SK-N-SH (cell line): ENCODE data around the gene PACSIN2. TPM values are rescaled to one million over a fixed set of nuclear protein-coding genes. Genes with fewer than 3 reads are reported as not detected.

Experiments
- CTCF ChIA-PET: fragments of 300-600, 350-600 bp; formaldehyde crosslinking; extraction: SDS; loops from one replicate; lab custom pipeline; 2021; lab: Yijun Ruan, JAX
- POLR2A ChIA-PET: fragments of 350-600 bp; sonication (Branson Sonifier 250); formaldehyde crosslinking; extraction: SDS; loops from one replicate; lab custom pipeline; 2020; ENCODE audit warnings: antibody characterized with exemption, inconsistent platforms; lab: Yijun Ruan, JAX
- DNase-seq: peaks from one replicate; pipeline ENCODE4 v3.0.0; 2012
- H2AFZ ChIP-seq: fragments of 200-600 bp; sonication (generic); 2 replicates; pipeline ENCODE4 v1.8.1; 2016; ENCODE audit warnings: antibody characterized with exemption, mild to moderate bottlenecking, low read depth
- H3F3A ChIP-seq: fragments of 200-600 bp; sonication (generic); replicated peaks from 2 replicates; pipeline ENCODE3; 2016; ENCODE audit warnings: antibody characterized with exemption, mild to moderate bottlenecking; ENCODE audit not compliant: insufficient read depth
- H3K27ac ChIP-seq, 2 experiments: fragments of 200-500 bp in 1 of 2; fragments of 200-600 bp in 1 of 2; sonication (Bioruptor generic) in 1 of 2; sonication (generic), shearing (Covaris generic) in 1 of 2; 2 replicates each; pipeline versions ENCODE4 v1.5.1 to v1.6.1; 2014 to 2016; ENCODE audit warnings: low read depth in 2 of 2, inconsistent platforms in 1 of 2, low read length in 1 of 2, mild to moderate bottlenecking in 1 of 2, mixed read lengths in 1 of 2
- H3K27me3 ChIP-seq: fragments of 200-600 bp; sonication (generic), shearing (Covaris generic); 2 replicates; pipeline ENCODE4 v1.6.1; 2016; ENCODE audit warnings: mixed run types; ENCODE audit not compliant: insufficient read depth
- H3K36me3 ChIP-seq, 2 experiments: fragments of 200-500 bp in 1 of 2; fragments of 200-600 bp in 1 of 2; sonication (Bioruptor generic) in 1 of 2; sonication (generic) in 1 of 2; replicated peaks in 1 of 2; 2 replicates each; pipeline versions ENCODE3 to v1.5.1; 2014 to 2016; ENCODE audit warnings: low read length in 1 of 2, mild to moderate bottlenecking in 1 of 2; ENCODE audit not compliant: insufficient read depth in 2 of 2, control insufficient read depth in 1 of 2
- H3K4me1 ChIP-seq, 2 experiments: fragments of 200-500 bp in 1 of 2; fragments of 200-600 bp in 1 of 2; sonication (Bioruptor generic) in 1 of 2; sonication (generic), shearing (Covaris generic) in 1 of 2; 2 replicates each; pipeline versions ENCODE4 v1.5.1 to v1.6.1; 2014 to 2016; ENCODE audit warnings: low read depth in 1 of 2, low read length in 1 of 2, mixed run types in 1 of 2; ENCODE audit not compliant: insufficient read depth in 2 of 2, control insufficient read depth in 1 of 2
- H3K4me2 ChIP-seq: fragments of 200-600 bp; sonication (generic), shearing (Covaris generic); 2 replicates; pipeline ENCODE4 v1.6.1; 2017; ENCODE audit warnings: mixed run types
- H3K4me3 ChIP-seq, 2 experiments: fragments of 200-500 bp in 1 of 2; fragments of 200-600 bp in 1 of 2; sonication (Bioruptor generic) in 1 of 2; sonication (generic), shearing (Covaris generic) in 1 of 2; 2 replicates each; pipeline versions ENCODE4 v1.5.1 to v1.8.1; 2014 to 2016; ENCODE audit warnings: low read depth in 2 of 2, inconsistent platforms in 1 of 2, low read length in 1 of 2, mild to moderate bottlenecking in 1 of 2, mixed read lengths in 1 of 2, moderate library complexity in 1 of 2
- H3K79me2 ChIP-seq: fragments of 200-600 bp; sonication (generic); 2 replicates; pipeline ENCODE4 v1.8.1; 2017; ENCODE audit warnings: mild to moderate bottlenecking; ENCODE audit not compliant: insufficient read depth
- H3K9ac ChIP-seq: fragments of 200-600 bp; sonication (generic); 2 replicates; pipeline ENCODE4 v1.6.1; 2017; ENCODE audit warnings: mixed run types
- H3K9me2 ChIP-seq: fragments of 200-600 bp; sonication (generic); 2 replicates; pipeline ENCODE4 v1.6.1; 2017; ENCODE audit warnings: mixed run types
- H3K9me3 ChIP-seq: fragments of 200-600 bp; sonication (generic); 2 replicates; pipeline ENCODE4 v1.6.1; 2017; ENCODE audit warnings: mixed run types, mild to moderate bottlenecking, moderate library complexity
- H4K20me1 ChIP-seq: fragments of 200-600 bp; sonication (generic); 2 replicates; pipeline ENCODE4 v1.6.1; 2017; ENCODE audit warnings: mild to moderate bottlenecking, mixed run types; ENCODE audit not compliant: insufficient read depth
- ELF1 ChIP-seq: IDR thresholded peaks from 2 replicates; pipeline ENCODE4 v1.4.0; 2012
- JUND ChIP-seq: IDR thresholded peaks from 2 replicates; pipeline ENCODE4 v1.4.0; 2012
- MXI1 ChIP-seq: IDR thresholded peaks from 2 replicates; pipeline ENCODE4 v1.6.1; 2012; ENCODE audit warnings: mild to moderate bottlenecking, low read depth, low read length, improper control_type of control experiment
- SIN3A ChIP-seq: IDR thresholded peaks from 2 replicates; pipeline ENCODE4 v1.6.1; 2012; ENCODE audit warnings: low read depth, mild to moderate bottlenecking, low read length, moderate library complexity, borderline replicate concordance
- TEAD4 ChIP-seq: IDR thresholded peaks from 2 replicates; pipeline ENCODE4 v1.4.0; 2012; ENCODE audit warnings: mild to moderate bottlenecking, borderline replicate concordance; ENCODE audit not compliant: insufficient read depth
- YY1 ChIP-seq: IDR thresholded peaks from 2 replicates; pipeline ENCODE4 v1.4.0; 2012; ENCODE audit warnings: low read depth, mild to moderate bottlenecking
- WGBS: methylation state at CpG from one replicate; pipeline ENCODE4 v1.1.6; 2017; ENCODE audit warnings: low lambda C conversion rate; 5-methylcytosine and 5-hydroxymethylcytosine counted together
- polyA plus RNA-seq, 3 experiments: library from polyadenylated mRNA; depleted of rRNA; stranded (reverse); fragments of >200 nt; gene quantifications; 2 replicates each; pipeline ENCODE4 v1.2.3, GENCODE V29; 2012
- TF ChIP-seq, protein P1 (sequence below): IDR thresholded peaks from 2 replicates; pipeline ENCODE4 v1.6.1; 2012; ENCODE audit warnings: mild to moderate bottlenecking, low read depth, low read length, moderate library complexity
- TF ChIP-seq, protein P2 (sequence below): IDR thresholded peaks from 2 replicates; pipeline ENCODE4 v1.4.0; 2012; ENCODE audit warnings: low read depth, borderline replicate concordance
- TF ChIP-seq, protein P3 (sequence below): fragments of 200-600 bp; sonication (generic); IDR thresholded peaks from 2 replicates; pipeline ENCODE4 v1.6.1; 2017; ENCODE audit warnings: antibody characterized with exemption, mild to moderate bottlenecking, moderate library complexity
- TF ChIP-seq, protein P4 (sequence below): fragments of 150-350 bp; IDR thresholded peaks from 2 replicates; pipeline ENCODE4 v1.6.1; 2017; ENCODE audit warnings: antibody characterized with exemption, low read length, low read depth, borderline replicate concordance
- TF ChIP-seq, protein P5 (sequence below): IDR thresholded peaks from 2 replicates; pipeline ENCODE4 v1.4.0; 2012; ENCODE audit warnings: low read depth
- TF ChIP-seq, protein P6 (sequence below): fragments of 150-350 bp; IDR thresholded peaks from 2 replicates; pipeline ENCODE4 v1.6.1; 2016; ENCODE audit warnings: mild to moderate bottlenecking, low read depth, low read length

Gene PACSIN2
- polyA plus RNA-seq, 1 of the 3 experiments (the other 2 are of a cell fraction): 60.5 TPM

DNA sequence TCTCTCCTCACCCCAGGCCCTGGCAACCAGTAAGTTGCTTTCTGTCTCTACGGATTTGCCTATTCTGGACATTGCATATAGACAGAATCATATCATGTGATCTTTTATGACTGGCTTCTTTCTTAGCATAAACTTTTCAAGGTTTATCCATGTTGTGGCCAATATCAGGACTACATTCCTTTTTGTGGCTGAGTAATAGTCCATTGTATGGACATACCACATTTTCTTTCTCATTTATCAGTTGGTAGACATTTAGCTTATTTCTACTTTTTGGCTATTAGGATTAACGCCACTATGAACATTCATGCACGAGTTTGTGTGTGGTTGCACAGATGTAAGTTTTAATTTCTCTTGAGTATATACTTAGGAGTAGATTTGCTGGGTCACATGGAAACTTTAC, 193.6 kb downstream of the PACSIN2 start:
- ChIA-PET POLR2A (no interaction called here), CTCF (no interaction called here)
- peaks cover 11 to 19% of the 10 kb centered on the region in 2 experiments for H3K36me3 ChIP-seq
- H3K27ac ChIP-seq: no peak overlapping the region
- WGBS: 100% methylated on average over 3 of the region's 3 CpGs
- H3K4me3 ChIP-seq: no peak overlapping the region
- no peak overlapping the region for H2AFZ ChIP-seq
- H3F3A ChIP-seq: no peaks in the 10 kb centered on the region
- H3K9ac ChIP-seq: no peak overlapping the region
- no peaks in the 10 kb centered on the region for H4K20me1 ChIP-seq
- H3K4me1 ChIP-seq: no peaks in the 10 kb centered on the region
- DNase-seq: no peak
- no peaks in the 10 kb centered on the region for H3K9me3 ChIP-seq
- H3K9me2 ChIP-seq: no peaks in the 10 kb centered on the region
- TF ChIP-seq, protein P1, sequence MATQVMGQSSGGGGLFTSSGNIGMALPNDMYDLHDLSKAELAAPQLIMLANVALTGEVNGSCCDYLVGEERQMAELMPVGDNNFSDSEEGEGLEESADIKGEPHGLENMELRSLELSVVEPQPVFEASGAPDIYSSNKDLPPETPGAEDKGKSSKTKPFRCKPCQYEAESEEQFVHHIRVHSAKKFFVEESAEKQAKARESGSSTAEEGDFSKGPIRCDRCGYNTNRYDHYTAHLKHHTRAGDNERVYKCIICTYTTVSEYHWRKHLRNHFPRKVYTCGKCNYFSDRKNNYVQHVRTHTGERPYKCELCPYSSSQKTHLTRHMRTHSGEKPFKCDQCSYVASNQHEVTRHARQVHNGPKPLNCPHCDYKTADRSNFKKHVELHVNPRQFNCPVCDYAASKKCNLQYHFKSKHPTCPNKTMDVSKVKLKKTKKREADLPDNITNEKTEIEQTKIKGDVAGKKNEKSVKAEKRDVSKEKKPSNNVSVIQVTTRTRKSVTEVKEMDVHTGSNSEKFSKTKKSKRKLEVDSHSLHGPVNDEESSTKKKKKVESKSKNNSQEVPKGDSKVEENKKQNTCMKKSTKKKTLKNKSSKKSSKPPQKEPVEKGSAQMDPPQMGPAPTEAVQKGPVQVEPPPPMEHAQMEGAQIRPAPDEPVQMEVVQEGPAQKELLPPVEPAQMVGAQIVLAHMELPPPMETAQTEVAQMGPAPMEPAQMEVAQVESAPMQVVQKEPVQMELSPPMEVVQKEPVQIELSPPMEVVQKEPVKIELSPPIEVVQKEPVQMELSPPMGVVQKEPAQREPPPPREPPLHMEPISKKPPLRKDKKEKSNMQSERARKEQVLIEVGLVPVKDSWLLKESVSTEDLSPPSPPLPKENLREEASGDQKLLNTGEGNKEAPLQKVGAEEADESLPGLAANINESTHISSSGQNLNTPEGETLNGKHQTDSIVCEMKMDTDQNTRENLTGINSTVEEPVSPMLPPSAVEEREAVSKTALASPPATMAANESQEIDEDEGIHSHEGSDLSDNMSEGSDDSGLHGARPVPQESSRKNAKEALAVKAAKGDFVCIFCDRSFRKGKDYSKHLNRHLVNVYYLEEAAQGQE: no peak
- TF ChIP-seq, protein P2, sequence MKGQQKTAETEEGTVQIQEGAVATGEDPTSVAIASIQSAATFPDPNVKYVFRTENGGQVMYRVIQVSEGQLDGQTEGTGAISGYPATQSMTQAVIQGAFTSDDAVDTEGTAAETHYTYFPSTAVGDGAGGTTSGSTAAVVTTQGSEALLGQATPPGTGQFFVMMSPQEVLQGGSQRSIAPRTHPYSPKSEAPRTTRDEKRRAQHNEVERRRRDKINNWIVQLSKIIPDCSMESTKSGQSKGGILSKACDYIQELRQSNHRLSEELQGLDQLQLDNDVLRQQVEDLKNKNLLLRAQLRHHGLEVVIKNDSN: no peak
- TF ChIP-seq SIN3A (no peak), YY1 (no peak), ELF1 (no peak), TEAD4 (no peak), MXI1 (no peak), JUND (no peak)
- TF ChIP-seq, protein P3, sequence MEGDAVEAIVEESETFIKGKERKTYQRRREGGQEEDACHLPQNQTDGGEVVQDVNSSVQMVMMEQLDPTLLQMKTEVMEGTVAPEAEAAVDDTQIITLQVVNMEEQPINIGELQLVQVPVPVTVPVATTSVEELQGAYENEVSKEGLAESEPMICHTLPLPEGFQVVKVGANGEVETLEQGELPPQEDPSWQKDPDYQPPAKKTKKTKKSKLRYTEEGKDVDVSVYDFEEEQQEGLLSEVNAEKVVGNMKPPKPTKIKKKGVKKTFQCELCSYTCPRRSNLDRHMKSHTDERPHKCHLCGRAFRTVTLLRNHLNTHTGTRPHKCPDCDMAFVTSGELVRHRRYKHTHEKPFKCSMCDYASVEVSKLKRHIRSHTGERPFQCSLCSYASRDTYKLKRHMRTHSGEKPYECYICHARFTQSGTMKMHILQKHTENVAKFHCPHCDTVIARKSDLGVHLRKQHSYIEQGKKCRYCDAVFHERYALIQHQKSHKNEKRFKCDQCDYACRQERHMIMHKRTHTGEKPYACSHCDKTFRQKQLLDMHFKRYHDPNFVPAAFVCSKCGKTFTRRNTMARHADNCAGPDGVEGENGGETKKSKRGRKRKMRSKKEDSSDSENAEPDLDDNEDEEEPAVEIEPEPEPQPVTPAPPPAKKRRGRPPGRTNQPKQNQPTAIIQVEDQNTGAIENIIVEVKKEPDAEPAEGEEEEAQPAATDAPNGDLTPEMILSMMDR: no peak
- TF ChIP-seq, protein P4, sequence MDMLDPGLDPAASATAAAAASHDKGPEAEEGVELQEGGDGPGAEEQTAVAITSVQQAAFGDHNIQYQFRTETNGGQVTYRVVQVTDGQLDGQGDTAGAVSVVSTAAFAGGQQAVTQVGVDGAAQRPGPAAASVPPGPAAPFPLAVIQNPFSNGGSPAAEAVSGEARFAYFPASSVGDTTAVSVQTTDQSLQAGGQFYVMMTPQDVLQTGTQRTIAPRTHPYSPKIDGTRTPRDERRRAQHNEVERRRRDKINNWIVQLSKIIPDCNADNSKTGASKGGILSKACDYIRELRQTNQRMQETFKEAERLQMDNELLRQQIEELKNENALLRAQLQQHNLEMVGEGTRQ: no peak
- TF ChIP-seq, protein P5, sequence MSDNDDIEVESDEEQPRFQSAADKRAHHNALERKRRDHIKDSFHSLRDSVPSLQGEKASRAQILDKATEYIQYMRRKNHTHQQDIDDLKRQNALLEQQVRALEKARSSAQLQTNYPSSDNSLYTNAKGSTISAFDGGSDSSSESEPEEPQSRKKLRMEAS: no peak
- TF ChIP-seq, protein P6, sequence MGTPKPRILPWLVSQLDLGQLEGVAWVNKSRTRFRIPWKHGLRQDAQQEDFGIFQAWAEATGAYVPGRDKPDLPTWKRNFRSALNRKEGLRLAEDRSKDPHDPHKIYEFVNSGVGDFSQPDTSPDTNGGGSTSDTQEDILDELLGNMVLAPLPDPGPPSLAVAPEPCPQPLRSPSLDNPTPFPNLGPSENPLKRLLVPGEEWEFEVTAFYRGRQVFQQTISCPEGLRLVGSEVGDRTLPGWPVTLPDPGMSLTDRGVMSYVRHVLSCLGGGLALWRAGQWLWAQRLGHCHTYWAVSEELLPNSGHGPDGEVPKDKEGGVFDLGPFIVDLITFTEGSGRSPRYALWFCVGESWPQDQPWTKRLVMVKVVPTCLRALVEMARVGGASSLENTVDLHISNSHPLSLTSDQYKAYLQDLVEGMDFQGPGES: no peak
- TF ChIP-seq, all 33 proteins: peak for 0
- Histone ChIP-seq H3K79me2 (no peaks in the 10 kb centered on the region), H3K27me3 (no peaks in the 10 kb centered on the region), H3K4me2 (no peak overlapping the region)
